WTC11 (cell line): ENCODE results near the gene THBS2. TPM values are rescaled to one million over a fixed set of nuclear protein-coding genes. Genes with fewer than 3 reads are reported as not detected.

ENCODE experiments used
- ATAC-seq: fragments of 200-7000 bp; cut with Tn5 transposase; 2 replicates; pipeline ENCODE4 v1.10.0; 2021; ENCODE audit warnings: mild to moderate bottlenecking, moderate library complexity
- CTCF ChIA-PET: fragments of 300-600 bp; sonication (Branson Sonifier 250); formaldehyde crosslinking; loops from one replicate; lab custom pipeline; 2021; ENCODE audit warnings: antibody characterized with exemption; lab: Charles Lee
- POLR2A ChIA-PET: fragments of 350-600 bp; sonication (Branson Sonifier 250); formaldehyde crosslinking; loops from one replicate; lab custom pipeline; 2021; ENCODE audit warnings: antibody characterized with exemption; lab: Charles Lee
- DNase-seq: peaks from one replicate; pipeline ENCODE4 v3.0.0; 2021; ENCODE audit warnings: low spot score
- H3K27ac Mint-ChIP-seq: 2 replicates; pipeline ENCODE4 v1.8.0; 2021; ENCODE audit warnings: mixed read lengths
- H3K27me3 Mint-ChIP-seq: 2 replicates; pipeline ENCODE4 v1.8.0; 2021; ENCODE audit warnings: low read depth, mild to moderate bottlenecking, moderate library complexity, mixed read lengths
- H3K36me3 Mint-ChIP-seq: 2 replicates; pipeline ENCODE4 v1.8.0; 2021; ENCODE audit warnings: mixed read lengths
- H3K4me1 Mint-ChIP-seq: 2 replicates; pipeline ENCODE4 v1.8.0; 2022; ENCODE audit warnings: mixed read lengths
- H3K4me3 Mint-ChIP-seq: 2 replicates; pipeline ENCODE4 v1.8.0; 2021; ENCODE audit warnings: mild to moderate bottlenecking, moderate library complexity, mixed read lengths
- H3K9me3 Mint-ChIP-seq: 2 replicates; pipeline ENCODE4 v1.8.0; 2021; ENCODE audit warnings: mixed read lengths
- ARID4B ChIP-seq: sonication (generic); formaldehyde crosslinking; IDR thresholded peaks from 2 replicates; pipeline ENCODE4 v1.8.0; 2023; ENCODE audit warnings: missing genetic modification reagents, mild to moderate bottlenecking, borderline replicate concordance
- CREB1 ChIP-seq: sonication (generic); formaldehyde crosslinking; IDR thresholded peaks from 2 replicates; pipeline ENCODE4 v1.8.0; 2023; ENCODE audit warnings: mild to moderate bottlenecking, missing genetic modification reagents
- E2F1 ChIP-seq: sonication (generic); formaldehyde crosslinking; IDR thresholded peaks from 2 replicates; pipeline ENCODE4 v1.8.0; 2022; ENCODE audit warnings: mild to moderate bottlenecking, missing genetic modification reagents
- ELF4 ChIP-seq: sonication (generic); formaldehyde crosslinking; IDR thresholded peaks from 2 replicates; pipeline ENCODE4 v1.8.1; 2022; ENCODE audit warnings: low read depth, mild to moderate bottlenecking, moderate library complexity, missing genetic modification reagents
- FOXJ3 ChIP-seq: sonication (generic); formaldehyde crosslinking; IDR thresholded peaks from 2 replicates; pipeline ENCODE4 v1.9.0; 2021; ENCODE audit warnings: missing genetic modification reagents, mild to moderate bottlenecking, borderline replicate concordance
- HMGA2 ChIP-seq: fragments of 250-450 bp; sonication (Bioruptor Pico); IDR thresholded peaks from 2 replicates; pipeline ENCODE4 v1.4.0; 2021; ENCODE audit warnings: mild to moderate bottlenecking, moderate library complexity
- IRF2 ChIP-seq: sonication (generic); formaldehyde crosslinking; IDR thresholded peaks from 2 replicates; pipeline ENCODE4 v1.8.0; 2022; ENCODE audit warnings: low read depth, missing genetic modification reagents, borderline replicate concordance
- KAT7 ChIP-seq: sonication (generic); formaldehyde crosslinking; IDR thresholded peaks from 2 replicates; pipeline ENCODE4 v1.8.1; 2023; ENCODE audit warnings: missing genetic modification reagents, mild to moderate bottlenecking, borderline replicate concordance
- MLX ChIP-seq: sonication (generic); formaldehyde crosslinking; IDR thresholded peaks from 2 replicates; pipeline ENCODE4 v1.8.1; 2023; ENCODE audit warnings: mild to moderate bottlenecking, missing genetic modification reagents, moderate library complexity
- NFE2L1 ChIP-seq: sonication (generic); formaldehyde crosslinking; IDR thresholded peaks from 2 replicates; pipeline ENCODE4 v1.8.1; 2023; ENCODE audit warnings: missing genetic modification reagents
- NR1H2 ChIP-seq: sonication (generic); formaldehyde crosslinking; IDR thresholded peaks from 2 replicates; pipeline ENCODE4 v1.9.0; 2021; ENCODE audit warnings: mild to moderate bottlenecking, moderate library complexity, missing genetic modification reagents
- SP1 ChIP-seq: sonication (generic); formaldehyde crosslinking; conservative IDR thresholded peaks from 2 replicates; pipeline ENCODE4 v1.8.1; 2022; ENCODE audit warnings: missing genetic modification reagents
- STAT6 ChIP-seq: sonication (generic); formaldehyde crosslinking; conservative IDR thresholded peaks from 2 replicates; pipeline ENCODE4 v1.8.1; 2023; ENCODE audit warnings: mild to moderate bottlenecking, low read depth, missing genetic modification reagents, moderate library complexity
- TEAD4 ChIP-seq: sonication (generic); formaldehyde crosslinking; IDR thresholded peaks from 2 replicates; pipeline ENCODE4 v1.8.0; 2022; ENCODE audit warnings: mild to moderate bottlenecking, missing genetic modification reagents
- ZBTB43 ChIP-seq: sonication (generic); formaldehyde crosslinking; IDR thresholded peaks from 2 replicates; pipeline ENCODE4 v1.8.1; 2023; ENCODE audit warnings: mild to moderate bottlenecking, missing genetic modification reagents
- ZNF396 ChIP-seq: fragments of 250-450 bp; sonication (Bioruptor Pico); IDR thresholded peaks from 2 replicates; pipeline ENCODE4 v1.8.0; 2021; ENCODE audit warnings: mild to moderate bottlenecking, moderate library complexity, borderline replicate concordance
- ZNF512 ChIP-seq: sonication (generic); formaldehyde crosslinking; IDR thresholded peaks from 2 replicates; pipeline ENCODE4 v1.8.1; 2022; ENCODE audit warnings: missing genetic modification reagents, borderline replicate concordance
- ZNF671 ChIP-seq: fragments of 250-450 bp; sonication (Bioruptor Pico); IDR thresholded peaks from 2 replicates; pipeline ENCODE4 v1.8.0; 2021; ENCODE audit warnings: mild to moderate bottlenecking
- total RNA-seq: library from RNA; stranded (reverse); gene quantifications from 3 replicates; pipeline ENCODE4 v1.2.3, GENCODE V29; 2021

THBS2 gene
- total RNA-seq, 1 experiment from 2014 or later, result 40.3 TPM

- H3K4me3 Mint-ChIP-seq, result no peak overlapping the region
- ATAC-seq (no peak), DNase-seq (no peak)
- H3K36me3 Mint-ChIP-seq, result peaks cover 61% of the 10 kb centered on the region
- peaks cover 4% of the 10 kb centered on the region; the same call in 1 of the 2 replicates for H3K9me3 Mint-ChIP-seq
- no peak overlapping the region for H3K27ac Mint-ChIP-seq
- H3K4me1 Mint-ChIP-seq, result peaks cover 6% of the 10 kb centered on the region
- POLR2A ChIA-PET, result no interaction called here
- CTCF ChIA-PET, result no interaction called here
- no peak for TF ChIP-seq ZNF512
- TF ChIP-seq ARID4B, result no peak
- TF ChIP-seq MLX (CRISPR knock-in tag), result no peak
- TF ChIP-seq SP1 (CRISPR knock-in tag), result no peak
- no peak for TF ChIP-seq NFE2L1 (CRISPR knock-in tag)
- TF ChIP-seq ELF4 (CRISPR knock-in tag), result no peak
- TF ChIP-seq NR1H2 (CRISPR knock-in tag), result no peak
- no peak for TF ChIP-seq TEAD4 (CRISPR knock-in tag)
- no peak for TF ChIP-seq KAT7
- no peak for TF ChIP-seq ZNF396 (CRISPR knock-in tag)
- TF ChIP-seq STAT6 (CRISPR knock-in tag), result no peak
- TF ChIP-seq ZNF671 (CRISPR knock-in tag), result no peak
- no peak for TF ChIP-seq ZBTB43 (CRISPR knock-in tag)
- TF ChIP-seq CREB1 (CRISPR knock-in tag), result no peak
- TF ChIP-seq HMGA2 (CRISPR knock-in tag), result no peak
- no peak for TF ChIP-seq IRF2 (CRISPR knock-in tag)
- no peak for TF ChIP-seq FOXJ3
- no peak for TF ChIP-seq E2F1 (CRISPR knock-in tag)
- H3K27me3 Mint-ChIP-seq, result no peaks in the 10 kb centered on the region
Measured at GRCh38 chr6:169217972-169218371, 35.7 kb downstream of the THBS2 start.
